Measurements from ENCODE around the gene LSR.

LSR gene

DNA sequence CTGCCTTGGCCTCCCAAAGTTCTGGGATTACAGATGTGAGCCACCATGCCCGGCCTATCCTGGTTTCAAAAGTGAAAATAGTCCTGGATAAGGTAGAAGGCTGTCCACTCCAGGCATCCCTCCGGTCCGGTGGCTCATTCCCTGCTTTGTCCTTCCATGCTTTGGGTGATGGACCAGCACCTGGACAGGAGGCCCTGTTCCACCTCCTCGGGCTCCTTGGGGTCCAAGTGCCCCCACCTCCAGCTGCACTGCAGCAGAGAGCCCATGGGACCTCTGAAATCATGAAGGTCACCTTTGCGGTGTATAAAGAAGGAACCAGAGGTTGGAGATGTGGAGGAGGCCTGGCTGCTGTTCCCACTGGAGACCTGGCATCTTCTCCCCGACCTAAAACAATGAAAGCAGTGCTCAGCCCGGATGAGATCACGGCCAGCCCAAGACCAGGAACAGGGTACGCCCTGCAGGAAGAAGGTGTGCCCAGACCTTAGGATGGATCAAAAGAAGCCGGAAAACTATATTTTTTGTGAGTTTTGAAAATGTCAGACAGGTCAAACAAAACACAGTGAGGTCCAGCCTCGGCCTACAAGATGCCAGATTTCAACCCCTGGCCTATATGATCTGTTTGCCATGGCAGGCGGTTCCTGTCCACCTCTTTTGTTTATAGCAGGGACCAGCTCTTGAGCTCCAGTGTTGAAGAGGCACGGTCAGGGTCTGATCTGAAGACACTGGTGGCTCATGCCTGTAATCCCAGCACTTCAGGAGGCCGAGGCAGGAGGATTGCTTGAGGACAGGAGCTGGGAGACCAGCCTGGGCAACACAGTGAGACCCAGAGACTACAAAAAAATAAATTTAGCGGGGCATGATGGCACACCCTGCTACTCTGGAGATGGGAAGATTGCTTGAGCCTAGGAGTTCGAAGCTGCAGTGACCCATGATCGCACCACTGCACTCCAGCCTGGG is 5.8 kb downstream of the LSR start:
- no peak for TF ChIP-seq JUND (IDR thresholded peaks at IDR 0.05; ENCODE audit: low read depth)
- in situ Hi-C loops (cut with HindIII; ENCODE audit: low pct_unique_long_range_greater_than_20kb, low sequenced_read_pairs): no loop called here

DNA sequence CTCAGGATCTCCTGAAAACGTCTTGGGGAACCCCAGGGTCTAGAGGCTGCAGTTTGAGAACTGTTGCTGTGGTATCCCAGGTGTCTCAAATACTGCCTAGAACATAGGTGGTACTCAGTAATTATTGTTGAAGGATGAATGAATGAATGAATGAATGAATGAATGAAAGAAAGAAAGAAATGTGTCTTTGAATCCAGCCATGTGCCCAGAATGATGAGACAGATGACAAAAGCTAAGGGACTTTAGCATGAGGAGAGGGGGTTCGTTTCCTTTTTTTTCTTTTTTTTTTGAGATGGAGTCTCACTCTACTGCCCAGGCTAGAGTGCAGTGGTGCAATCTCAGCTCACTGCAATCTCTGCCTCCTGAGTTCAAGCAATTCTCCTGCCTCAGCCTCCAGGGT is 7.8 kb downstream of the LSR start:
- no peak for TF ChIP-seq JUND (IDR thresholded peaks at IDR 0.05; ENCODE audit: low read depth)
- in situ Hi-C loops (cut with HindIII; ENCODE audit: low pct_unique_long_range_greater_than_20kb, low sequenced_read_pairs): no loop called here
- DNase-seq (ENCODE audit: low read depth in 1 of 2, low spot score in 1 of 2): no peak

More for the DNA sequence above, 5.8 kb downstream of the LSR start:
- no peak for DNase-seq (ENCODE audit: low read depth in 1 of 2, low spot score in 1 of 2)

DNA sequence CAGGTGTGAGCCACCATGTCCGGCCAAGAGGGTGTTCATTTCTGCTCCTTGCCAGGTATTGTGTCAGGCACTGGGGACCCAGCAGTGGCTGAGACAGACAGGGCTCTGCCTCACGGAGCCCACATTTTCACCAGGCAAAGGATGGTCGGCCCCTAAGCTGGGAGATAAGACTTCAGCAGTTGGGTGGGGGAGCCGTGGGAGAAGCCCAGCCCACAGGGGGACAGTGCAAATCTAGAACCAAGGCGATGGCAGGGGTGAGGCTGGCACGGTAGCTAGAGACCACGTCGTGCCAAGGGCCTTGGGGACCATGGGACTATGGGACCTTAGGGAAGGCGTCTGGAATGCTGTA is 8.3 kb downstream of the LSR start:
- TF ChIP-seq JUND (IDR thresholded peaks at IDR 0.05; ENCODE audit: low read depth): no peak
- in situ Hi-C loops (cut with HindIII; ENCODE audit: low pct_unique_long_range_greater_than_20kb, low sequenced_read_pairs): no loop called here
- no peak for DNase-seq (ENCODE audit: low read depth in 1 of 2, low spot score in 1 of 2)

- in situ Hi-C loops (cut with HindIII; ENCODE audit: low pct_unique_long_range_greater_than_20kb, low sequenced_read_pairs): no loop called here
- no peak for TF ChIP-seq JUND (IDR thresholded peaks at IDR 0.05; ENCODE audit: low read depth)
- DNase-seq (ENCODE audit: low read depth in 1 of 2, low spot score in 1 of 2): no peak
Measured at GRCh38 chr19:35260694-35261304, 12.0 kb downstream of the LSR start.

DNA sequence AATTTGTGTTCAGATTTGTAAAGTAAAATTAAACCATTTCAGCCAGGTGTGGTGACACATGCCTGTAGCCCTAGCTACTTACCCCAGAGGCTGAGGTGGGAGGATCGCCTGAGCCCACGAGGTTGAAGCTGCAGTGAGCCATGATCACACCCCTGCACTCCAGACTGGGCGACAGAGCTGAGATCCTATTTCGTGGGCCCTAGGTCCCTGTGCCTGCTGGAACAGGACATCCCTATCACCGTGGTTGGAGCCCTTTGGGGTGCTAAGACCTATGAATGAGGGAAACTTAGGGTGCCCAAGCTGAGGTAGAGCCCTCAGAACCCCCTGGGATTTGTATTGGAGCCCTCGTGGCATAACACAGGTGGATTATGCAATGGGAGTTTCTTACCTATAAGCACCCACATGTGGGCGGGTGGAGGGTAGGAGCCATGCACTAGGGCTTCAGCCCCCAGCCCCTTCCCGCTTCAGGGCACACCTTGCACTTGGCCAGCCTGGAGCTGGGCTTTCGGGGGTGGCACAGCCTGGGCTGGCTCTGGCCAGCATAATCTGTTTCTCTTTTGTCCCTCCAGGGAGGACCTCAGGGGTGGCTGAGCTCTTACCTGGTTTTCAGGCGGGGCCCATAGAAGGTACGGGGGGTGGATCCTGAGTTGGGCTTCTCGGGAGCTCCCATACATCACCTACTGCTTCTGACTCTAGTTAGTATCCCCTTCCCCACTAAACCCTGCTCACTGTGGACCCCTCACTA is 12.7 kb downstream of the LSR start:
- DNase-seq (ENCODE audit: low read depth in 1 of 2, low spot score in 1 of 2): no peak
- in situ Hi-C loops (cut with HindIII; ENCODE audit: low pct_unique_long_range_greater_than_20kb, low sequenced_read_pairs): no loop called here
- TF ChIP-seq JUND (IDR thresholded peaks at IDR 0.05; ENCODE audit: low read depth): no peak

DNA sequence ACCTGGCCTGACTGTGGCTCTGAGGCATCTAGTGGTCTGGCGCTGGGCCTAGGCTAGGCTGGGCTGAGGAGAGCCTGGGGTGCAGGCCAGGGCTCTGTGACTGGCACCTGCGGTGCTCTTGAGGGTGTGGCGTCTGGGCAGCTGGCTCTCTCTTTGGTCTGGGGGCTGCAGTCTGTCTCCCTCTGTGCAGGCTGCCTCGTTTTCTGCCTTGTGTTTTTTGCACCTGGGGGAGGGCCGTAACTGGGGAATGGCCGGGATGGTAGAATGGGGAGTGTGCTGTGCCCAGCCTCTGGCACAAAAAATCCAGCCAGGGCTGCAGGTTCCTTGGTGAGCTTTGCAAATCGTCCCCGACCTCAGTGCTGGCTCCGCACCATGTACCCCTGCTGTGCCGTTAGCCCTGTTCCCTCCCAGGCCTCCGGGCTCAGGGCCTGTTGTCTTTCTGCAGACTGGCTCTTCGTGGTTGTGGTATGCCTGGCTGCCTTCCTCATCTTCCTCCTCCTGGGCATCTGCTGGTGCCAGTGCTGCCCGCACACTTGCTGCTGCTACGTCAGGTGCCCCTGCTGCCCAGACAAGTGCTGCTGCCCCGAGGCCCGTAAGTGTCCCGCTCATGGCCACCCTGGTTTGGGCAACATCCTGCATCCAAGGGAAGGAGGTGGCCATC is 13.4 kb downstream of the LSR start:
- DNase-seq (ENCODE audit: low read depth in 1 of 2, low spot score in 1 of 2): no peak
- in situ Hi-C loops (cut with HindIII; ENCODE audit: low pct_unique_long_range_greater_than_20kb, low sequenced_read_pairs): no loop called here
- no peak for TF ChIP-seq JUND (IDR thresholded peaks at IDR 0.05; ENCODE audit: low read depth)

- TF ChIP-seq JUND (IDR thresholded peaks at IDR 0.05; ENCODE audit: low read depth): no peak
- in situ Hi-C loops (cut with HindIII; ENCODE audit: low pct_unique_long_range_greater_than_20kb, low sequenced_read_pairs): no loop called here
- no peak for DNase-seq (ENCODE audit: low read depth in 1 of 2, low spot score in 1 of 2)
Measured at GRCh38 chr19:35264268-35265125, 15.7 kb downstream of the LSR start.

GRCh38 chr19:35265126-35265899 is 16.5 kb downstream of the LSR start:
- no peak for DNase-seq (ENCODE audit: low read depth in 1 of 2, low spot score in 1 of 2)
- TF ChIP-seq JUND (IDR thresholded peaks at IDR 0.05; ENCODE audit: low read depth): no peak
- in situ Hi-C loops (cut with HindIII; ENCODE audit: low pct_unique_long_range_greater_than_20kb, low sequenced_read_pairs): no loop called here

- no peak for TF ChIP-seq JUND (IDR thresholded peaks at IDR 0.05; ENCODE audit: low read depth)
- in situ Hi-C loops (cut with HindIII; ENCODE audit: low pct_unique_long_range_greater_than_20kb, low sequenced_read_pairs): no loop called here
- DNase-seq (ENCODE audit: low read depth in 1 of 2, low spot score in 1 of 2): no peak
Measured at GRCh38 chr19:35265900-35266519, 17.2 kb downstream of the LSR start.

DNA sequence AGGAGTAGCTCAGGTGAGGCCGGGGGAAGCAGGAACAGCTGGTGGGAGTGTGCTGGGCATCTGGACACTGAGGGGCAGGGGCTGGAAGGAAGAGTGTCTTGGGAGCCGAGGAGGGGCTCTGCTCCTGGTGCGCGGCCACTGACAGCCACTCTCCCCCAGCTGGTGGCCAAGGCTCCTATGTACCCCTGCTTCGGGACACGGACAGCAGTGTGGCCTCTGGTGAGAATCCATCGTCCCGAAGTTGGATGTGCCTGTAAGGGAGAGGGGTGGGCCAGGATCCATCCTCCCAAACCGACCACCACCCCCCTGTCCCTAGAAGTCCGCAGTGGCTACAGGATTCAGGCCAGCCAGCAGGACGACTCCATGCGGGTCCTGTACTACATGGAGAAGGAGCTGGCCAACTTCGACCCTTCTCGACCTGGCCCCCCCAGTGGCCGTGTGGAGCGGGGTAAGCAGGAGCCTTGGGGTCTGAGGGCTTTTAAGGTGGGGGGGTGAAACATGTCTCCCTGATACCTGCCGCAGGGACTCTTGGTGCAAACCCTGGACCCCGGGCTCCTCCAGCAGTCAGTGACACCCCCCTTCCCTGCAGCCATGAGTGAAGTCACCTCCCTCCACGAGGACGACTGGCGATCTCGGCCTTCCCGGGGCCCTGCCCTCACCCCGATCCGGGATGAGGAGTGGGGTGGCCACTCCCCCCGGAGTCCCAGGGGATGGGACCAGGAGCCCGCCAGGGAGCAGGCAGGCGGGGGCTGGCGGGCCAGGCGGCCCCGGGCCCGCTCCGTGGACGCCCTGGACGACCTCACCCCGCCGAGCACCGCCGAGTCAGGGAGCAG is 17.9 kb downstream of the LSR start:
- TF ChIP-seq JUND (IDR thresholded peaks at IDR 0.05; ENCODE audit: low read depth): no peak
- in situ Hi-C loops (cut with HindIII; ENCODE audit: low pct_unique_long_range_greater_than_20kb, low sequenced_read_pairs): no loop called here
- no peak for DNase-seq (ENCODE audit: low read depth in 1 of 2, low spot score in 1 of 2)
